GM21737 (cell line): ENCODE data around the gene ACOD1.
A peak's percentile ranks its signal among the peaks of the same experiment; 100 is the strongest.

Source experiments
- ATAC-seq: cut with Tn5 transposase; IDR thresholded peaks from one replicate; pipeline ENCODE4 v1.9.1; 2021; ENCODE audit warnings: mild to moderate bottlenecking, moderate library complexity; ENCODE audit not compliant: unreplicated experiment

ACOD1 gene

DNA sequence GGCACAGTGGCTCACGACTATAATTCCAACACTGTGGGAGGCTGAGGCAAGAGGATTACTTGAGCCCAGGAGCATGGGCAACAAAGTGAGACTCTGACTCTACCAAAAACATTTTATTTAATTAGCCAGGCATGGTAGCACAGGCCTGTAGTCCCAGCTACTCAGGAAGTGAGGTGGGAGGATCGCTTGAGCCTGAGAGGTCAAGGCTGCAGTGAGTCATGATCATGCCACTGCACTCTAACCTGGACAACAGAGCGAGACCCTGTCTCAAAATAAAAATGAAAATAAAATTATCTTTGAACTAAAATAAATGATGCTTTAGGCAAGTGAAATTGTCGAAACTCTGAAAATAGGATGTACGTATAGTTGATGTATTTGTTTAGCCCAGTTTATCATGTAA lies 35.4 kb downstream of the ACOD1 start:
- no peak for ATAC-seq

DNA sequence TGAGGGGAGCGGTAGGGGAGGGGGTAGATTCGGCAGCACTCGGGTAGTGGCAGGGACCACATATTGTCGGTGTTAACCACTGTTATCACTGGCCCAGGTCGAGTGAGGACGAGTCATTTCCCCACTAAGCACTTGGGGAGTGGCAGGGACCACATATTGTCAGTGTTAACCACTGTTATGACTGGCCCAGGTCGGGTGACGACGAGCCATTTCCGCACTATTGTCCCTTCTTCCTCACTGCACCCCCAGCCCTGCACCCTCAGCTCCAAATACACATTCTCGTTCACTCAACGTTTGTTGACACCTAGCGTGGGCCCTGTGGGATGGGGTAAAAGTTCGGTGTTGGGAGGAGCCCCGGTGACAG lies 43.1 kb downstream of the ACOD1 start:
- ATAC-seq, result peak; percentile 41

DNA sequence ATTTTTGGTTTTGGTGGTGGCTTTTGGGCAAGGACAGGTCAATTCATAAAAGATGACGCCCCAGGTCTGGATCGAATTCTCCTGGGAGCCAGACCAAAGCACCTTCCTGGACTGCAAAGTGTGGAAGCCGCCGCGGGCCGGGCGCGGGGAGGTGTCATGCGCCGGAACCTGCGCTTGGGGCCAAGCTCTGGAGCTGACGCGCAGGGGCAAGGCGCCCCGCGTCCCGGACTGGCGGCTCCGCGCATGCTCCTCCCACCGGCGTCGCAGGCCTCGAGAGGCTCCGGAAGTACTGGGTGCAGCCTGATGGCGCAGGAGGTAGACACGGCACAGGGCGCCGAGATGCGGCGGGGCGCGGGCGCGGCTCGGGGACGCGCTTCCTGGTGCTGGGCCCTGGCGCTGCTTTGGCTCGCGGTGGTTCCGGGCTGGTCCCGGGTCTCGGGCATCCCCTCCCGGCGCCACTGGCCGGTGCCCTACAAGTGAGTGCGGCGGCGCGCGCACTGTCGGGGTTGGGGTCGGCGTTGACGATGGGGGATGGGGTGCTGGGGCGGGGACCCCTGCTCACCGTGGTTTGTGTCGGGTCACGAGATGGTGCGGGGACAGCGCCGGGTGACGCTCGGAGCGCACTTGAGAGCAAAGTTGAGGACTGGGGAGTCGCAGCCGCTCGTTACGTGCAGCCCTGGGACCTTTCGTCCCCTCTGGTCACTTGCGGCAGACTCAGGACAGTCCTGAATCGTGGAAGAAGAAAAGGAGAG lies 43.7 kb downstream of the ACOD1 start, which contains the start of gene CLN5:
Gene CLN5 (plus strand): TSS at position 286 of the 752 bp plus-strand sequence. CDS start 18 bp downstream, at position 304.
- peak; percentile 97 for ATAC-seq

DNA sequence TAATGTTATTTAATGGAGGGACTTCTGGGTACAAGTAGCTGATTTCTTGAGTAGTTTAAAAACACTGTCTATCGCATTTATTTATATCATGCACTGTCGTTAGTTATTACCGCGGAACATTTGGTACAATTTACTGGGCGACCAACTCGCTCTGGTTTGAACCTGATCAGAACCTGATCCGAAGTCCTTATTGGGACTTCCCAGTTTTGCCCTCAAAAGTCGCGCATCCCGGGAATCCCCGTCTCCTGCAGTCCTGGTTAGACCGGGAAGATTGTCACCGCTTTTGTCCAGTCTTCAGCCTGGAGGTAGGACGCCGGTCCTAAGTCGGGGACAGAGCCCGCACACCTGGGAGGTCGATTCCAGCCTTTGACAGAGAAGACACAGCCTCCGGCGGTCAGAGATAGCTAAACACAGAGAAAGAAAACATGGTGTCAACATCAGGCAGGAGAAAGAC lies 44.3 kb downstream of the ACOD1 start:
- ATAC-seq, result no peak

DNA sequence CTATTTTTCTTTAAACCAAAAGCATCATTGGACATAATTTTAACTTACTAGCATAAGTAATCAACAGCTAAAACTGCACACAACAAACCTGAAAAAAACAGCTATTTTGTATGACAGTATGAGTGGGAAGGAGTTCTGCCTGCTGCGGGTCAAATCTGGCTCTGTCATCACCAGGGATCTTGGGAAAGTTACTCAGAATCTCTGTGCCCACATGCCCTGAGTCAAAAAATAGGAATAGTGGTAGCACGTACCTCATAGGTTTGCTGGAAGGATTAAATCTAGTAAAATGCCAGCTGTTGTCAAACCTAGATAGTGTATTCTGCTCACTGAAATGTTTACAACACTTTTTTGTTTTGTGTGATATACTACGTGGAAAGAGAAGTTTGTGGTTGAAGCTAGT lies 44.7 kb downstream of the ACOD1 start:
- no peak for ATAC-seq

DNA sequence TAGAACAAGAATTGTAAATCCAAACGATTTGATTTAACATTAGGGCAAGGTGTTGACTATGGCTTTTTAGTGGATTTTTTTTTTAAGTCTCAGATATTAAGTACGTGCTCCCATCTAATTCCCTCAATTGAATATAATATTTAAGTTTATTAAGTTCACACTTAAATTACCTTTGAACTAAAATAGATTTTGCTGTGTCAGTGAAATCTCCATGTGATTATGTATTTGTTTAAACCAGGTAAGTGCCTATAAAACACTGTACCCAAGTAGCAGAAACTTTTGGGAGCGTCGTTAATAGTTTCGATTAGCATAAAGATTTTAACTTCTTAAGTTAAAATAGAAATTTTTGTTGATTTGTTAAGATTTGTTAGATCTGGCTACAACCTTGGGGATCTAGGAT lies 45.2 kb downstream of the ACOD1 start:
- ATAC-seq, result no peak

DNA sequence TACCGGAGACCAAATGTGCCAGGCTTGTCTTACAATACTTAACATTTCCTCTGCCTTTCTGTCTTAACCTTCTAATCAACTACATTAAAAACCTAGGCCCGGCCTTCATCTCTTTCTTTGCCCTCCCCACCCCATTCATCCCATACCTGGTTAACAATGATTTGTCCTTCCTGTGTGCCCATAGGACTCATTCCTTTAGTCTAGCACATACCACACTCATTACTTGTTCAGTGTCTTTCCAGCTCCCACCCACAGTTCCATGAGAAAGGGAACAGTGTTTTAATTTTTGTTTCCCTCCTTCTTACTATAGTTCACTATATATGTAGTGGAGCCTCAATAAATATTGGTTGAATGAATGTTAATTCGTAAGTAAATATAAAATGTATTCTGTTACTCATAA lies 46.0 kb downstream of the ACOD1 start:
- no peak for ATAC-seq

DNA sequence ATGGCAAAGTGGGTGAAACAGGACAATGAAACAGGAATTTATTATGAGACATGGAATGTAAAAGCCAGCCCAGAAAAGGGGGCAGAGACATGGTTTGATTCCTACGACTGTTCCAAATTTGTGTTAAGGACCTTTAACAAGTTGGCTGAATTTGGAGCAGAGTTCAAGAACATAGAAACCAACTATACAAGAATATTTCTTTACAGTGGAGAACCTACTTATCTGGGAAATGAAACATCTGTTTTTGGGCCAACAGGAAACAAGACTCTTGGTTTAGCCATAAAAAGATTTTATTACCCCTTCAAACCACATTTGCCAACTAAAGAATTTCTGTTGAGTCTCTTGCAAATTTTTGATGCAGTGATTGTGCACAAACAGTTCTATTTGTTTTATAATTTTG lies 52.2 kb downstream of the ACOD1 start:
- ATAC-seq, result no peak

DNA sequence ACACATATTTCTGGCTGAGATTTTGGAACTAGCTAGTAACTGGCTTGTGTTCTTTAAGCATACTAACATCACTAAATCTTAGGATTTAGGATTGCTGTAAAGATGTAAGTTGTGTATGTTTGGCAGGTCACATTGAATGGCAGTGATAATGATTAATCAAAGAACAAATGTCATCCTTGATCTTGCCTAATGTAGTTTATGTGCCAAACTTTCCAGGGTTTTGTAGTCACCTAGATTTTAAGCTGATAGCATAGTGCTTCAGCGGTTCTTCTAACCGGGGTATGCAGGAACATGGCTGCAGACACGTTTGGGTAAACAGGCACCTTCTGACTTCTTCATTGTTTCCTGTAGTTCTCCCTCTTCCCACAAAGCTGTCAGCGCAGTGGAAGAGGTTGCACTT lies 53.2 kb downstream of the ACOD1 start:
- no peak for ATAC-seq

DNA sequence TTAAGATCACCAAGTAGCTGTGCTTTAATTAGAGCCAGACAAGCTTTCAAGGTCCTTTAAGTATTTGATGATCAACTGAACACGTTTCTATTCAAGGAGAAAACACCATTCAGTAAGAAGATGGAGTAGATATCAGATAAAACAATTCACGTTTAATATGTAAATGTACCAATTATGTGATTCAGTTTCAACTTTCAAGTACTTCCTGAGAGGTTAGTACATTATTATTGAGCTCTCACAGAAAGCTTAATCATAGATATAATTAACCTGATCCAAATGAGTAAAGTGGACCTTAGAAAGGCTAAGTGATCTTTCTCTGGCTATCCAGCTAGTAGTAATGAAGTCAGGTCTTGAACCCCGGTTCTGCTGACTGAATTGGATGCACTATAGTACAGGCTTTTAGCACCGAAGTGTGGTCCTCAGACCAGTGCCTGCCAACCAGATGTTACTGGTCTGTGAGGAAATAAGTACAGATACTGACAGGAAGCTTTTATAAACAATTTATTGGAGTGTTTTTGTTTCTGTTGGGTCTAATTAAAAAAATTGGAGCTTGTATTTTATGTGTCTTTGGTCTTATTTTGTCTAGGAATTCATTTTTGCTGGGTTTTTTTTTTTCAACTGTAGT lies 53.8 kb downstream of the ACOD1 start:
- no peak for ATAC-seq

DNA sequence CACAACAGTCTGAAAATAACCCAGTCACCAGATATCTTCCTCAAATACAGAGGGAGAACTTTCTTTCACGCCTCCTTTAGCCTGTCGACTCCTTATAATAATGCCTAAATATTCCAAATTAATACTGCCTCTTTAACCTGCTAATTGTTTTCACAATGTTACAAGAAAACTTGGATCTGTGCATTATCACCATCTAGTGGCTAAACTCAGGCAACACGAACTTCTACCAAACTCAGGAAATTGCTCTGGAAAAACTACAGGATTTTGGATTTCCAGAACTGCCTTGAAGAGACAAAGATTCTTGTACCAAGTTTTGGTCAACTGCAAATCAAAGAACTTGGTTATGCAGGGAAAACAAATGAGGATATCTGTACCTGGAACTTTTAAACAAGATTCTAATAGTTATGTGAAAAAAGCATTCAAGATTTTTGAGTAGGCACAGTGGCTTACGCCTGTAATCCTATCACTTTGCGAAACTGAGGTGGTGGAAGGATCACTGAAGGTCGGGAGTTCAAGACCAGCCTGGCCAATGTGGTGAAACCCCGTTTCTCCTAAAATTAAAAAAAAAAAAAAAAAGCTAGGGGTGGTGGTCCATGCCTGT lies 54.4 kb downstream of the ACOD1 start:
- ATAC-seq, result no peak
